HG02642 (cell line): Measurements from ENCODE around the gene NEMP1.
"Not testable (repeated sequence)": the region's sequence is repeated elsewhere in the genome, so short reads cannot be mapped to it uniquely, and the experiment has no call there.

Experiments
- ATAC-seq: cut with Tn5 transposase; IDR thresholded peaks from one replicate; pipeline ENCODE4 v1.9.1; 2021; ENCODE audit warnings: mild to moderate bottlenecking; ENCODE audit not compliant: unreplicated experiment, poor library complexity

Gene NEMP1

GRCh38 chr12:57092876-57093414 lies 14.4 kb upstream of the NEMP1 start:
- no peak for ATAC-seq

- ATAC-seq: no peak
Measured at GRCh38 chr12:57092529-57092862, 13.9 kb upstream of the NEMP1 start.

GRCh38 chr12:57091638-57092528 lies 13.3 kb upstream of the NEMP1 start:
- ATAC-seq: no peak

- ATAC-seq: no peak
Measured at GRCh38 chr12:57090924-57091637, 12.5 kb upstream of the NEMP1 start.

GRCh38 chr12:57090490-57090889 lies 11.9 kb upstream of the NEMP1 start:
- ATAC-seq: no peak

- ATAC-seq: no peak
Measured at GRCh38 chr12:57089271-57090245, 11.0 kb upstream of the NEMP1 start.

- peak; percentile 55 for ATAC-seq
Measured at GRCh38 chr12:57088354-57089270, 10.0 kb upstream of the NEMP1 start, which contains the start of gene NAB2. Gene NAB2, plus strand, starts transcription at chr12:57089114. Its CDS starts 158 bp downstream, at chr12:57089272.

- ATAC-seq: peak; percentile 36
Measured at GRCh38 chr12:57087691-57088353, 9.2 kb upstream of the NEMP1 start.

- peak; percentile 37 for ATAC-seq
Measured at GRCh38 chr12:57087010-57087690, 8.6 kb upstream of the NEMP1 start.

- no peak for ATAC-seq
Measured at GRCh38 chr12:57086493-57087009, 8.0 kb upstream of the NEMP1 start.

- no peak for ATAC-seq
Measured at GRCh38 chr12:57085999-57086492, 7.5 kb upstream of the NEMP1 start.

GRCh38 chr12:57080855-57081254 lies 2.3 kb upstream of the NEMP1 start:
- no peak for ATAC-seq

GRCh38 chr12:57079821-57080220 lies 1.2 kb upstream of the NEMP1 start:
- ATAC-seq: no peak

- not testable (repeated sequence) for ATAC-seq
Measured at GRCh38 chr12:57073566-57074450, 4.8 kb downstream of the NEMP1 start.

- ATAC-seq: no peak
Measured at GRCh38 chr12:57072661-57073060, 5.9 kb downstream of the NEMP1 start.

- ATAC-seq: peak; percentile 82
Measured at GRCh38 chr12:57069523-57069922, 9.1 kb downstream of the NEMP1 start.

GRCh38 chr12:57066245-57066644 lies 12.3 kb downstream of the NEMP1 start:
- ATAC-seq: no peak
